B cell (primary cell): ENCODE data around the gene FRS3. TPM values are rescaled to one million over a fixed set of nuclear protein-coding genes. Genes with fewer than 3 reads are reported as not detected.

ENCODE experiments used
- ATAC-seq: fragments of 200-7000 bp; cut with Tn5 transposase; one replicate; pipeline ENCODE4 v1.10.0; 2021; ENCODE audit warnings: low read depth, mild to moderate bottlenecking, moderate number of reproducible peaks, moderate library complexity
- CTCF ChIA-PET: fragments of 350-600 bp; sonication (Branson Sonifier 250); formaldehyde crosslinking; loops from one replicate; lab custom pipeline; 2021; ENCODE audit warnings: antibody characterized with exemption, inconsistent platforms; lab: Charles Lee
- POLR2A ChIA-PET: fragments of 350-600 bp; sonication (Branson Sonifier 250); formaldehyde crosslinking; loops from one replicate; lab custom pipeline; 2021; ENCODE audit warnings: antibody characterized with exemption; lab: Charles Lee
- DNase-seq: peaks from one replicate; pipeline ENCODE4 v3.0.0; 2013
- H2AFZ ChIP-seq: 2 replicates; pipeline ENCODE4 v1.6.1; 2012; ENCODE audit warnings: mild to moderate bottlenecking, low read depth, low read length; ENCODE audit not compliant: insufficient read depth, poor library complexity, severe bottlenecking
- H3K27ac ChIP-seq, 2 donors: 1 replicate in 1 of 2; 2 replicates in 1 of 2; pipeline ENCODE4 v1.5.1; 2012 to 2013; ENCODE audit warnings: low read length in 2 of 2, mild to moderate bottlenecking in 2 of 2, moderate library complexity in 1 of 2
- H3K27me3 ChIP-seq, 4 experiments: fragments of 200-600 bp in 1 of 4; sonication (generic) in 1 of 4; replicated peaks in 1 of 4; 1 replicate in 2 of 4; 2 replicates in 2 of 4; pipeline versions ENCODE4 v1.6.1 to v1.7.0; 2013 to 2016; ENCODE audit warnings: low read length in 3 of 4, mild to moderate bottlenecking in 2 of 4, mixed read lengths in 1 of 4, moderate library complexity in 1 of 4; ENCODE audit not compliant: insufficient read depth in 4 of 4, control insufficient read depth in 3 of 4; ENCODE audit errors: control extremely low read depth in 1 of 4
- H3K36me3 ChIP-seq, 2 experiments: replicated peaks in 1 of 2; 1 replicate in 1 of 2; 2 replicates in 1 of 2; pipeline versions ENCODE4 v1.6.1 to v1.7.1; 2013; ENCODE audit warnings: low read length in 1 of 2; ENCODE audit not compliant: insufficient read depth in 2 of 2, control insufficient read depth in 1 of 2; ENCODE audit errors: control extremely low read depth in 1 of 2, extremely low read depth in 1 of 2
- H3K4me1 ChIP-seq, 2 donors: fragments of 200-600 bp in 1 of 2; sonication (generic) in 1 of 2; 1 replicate in 1 of 2; 2 replicates in 1 of 2; pipeline versions ENCODE4 v1.5.1 to v1.6.1; 2013 to 2017; ENCODE audit warnings: low read length in 2 of 2; ENCODE audit not compliant: control insufficient read depth in 2 of 2, insufficient read depth in 2 of 2
- H3K4me2 ChIP-seq: replicated peaks from 2 replicates; pipeline ENCODE3; 2012; ENCODE audit warnings: mild to moderate bottlenecking, low read depth, low read length; ENCODE audit not compliant: poor library complexity, severe bottlenecking
- H3K4me3 ChIP-seq, 5 experiments: fragments of 200-600 bp in 1 of 5; sonication (generic) in 1 of 5; 1 replicate in 3 of 5; 2 replicates in 2 of 5; pipeline versions ENCODE4 v1.5.1 to v1.7.0; 2011 to 2016; ENCODE audit warnings: low read length in 4 of 5, mild to moderate bottlenecking in 4 of 5, low read depth in 2 of 5, control low read depth in 1 of 5, moderate library complexity in 1 of 5; ENCODE audit not compliant: insufficient read depth in 1 of 5; ENCODE audit errors: control extremely low read depth in 1 of 5, extremely low read depth in 1 of 5
- H3K79me2 ChIP-seq: fragments of 200-600 bp; sonication (generic); one replicate; pipeline ENCODE4 v1.6.0; 2016; ENCODE audit warnings: low read length; ENCODE audit not compliant: control insufficient read depth, insufficient read depth
- H3K9ac ChIP-seq: fragments of 200-600 bp; sonication (generic); 2 replicates; pipeline ENCODE4 v1.6.1; 2017; ENCODE audit warnings: mild to moderate bottlenecking, low read length, moderate library complexity
- H3K9me3 ChIP-seq, 3 donors: one replicate each; pipeline versions ENCODE4 v1.6.1 to v1.7.1; 2013; ENCODE audit warnings: low read length in 2 of 3; ENCODE audit not compliant: control insufficient read depth in 2 of 3, insufficient read depth in 1 of 3; ENCODE audit errors: control extremely low read depth in 1 of 3
- H4K20me1 ChIP-seq: 2 replicates; pipeline ENCODE4 v1.6.0; 2012; ENCODE audit warnings: mild to moderate bottlenecking, low read length; ENCODE audit not compliant: insufficient read depth, control insufficient read depth, poor library complexity, severe bottlenecking
- H3K27ac Mint-ChIP-seq: one replicate; pipeline ENCODE4 v1.8.0; 2021; ENCODE audit warnings: mixed read lengths
- H3K27me3 Mint-ChIP-seq: one replicate; pipeline ENCODE4 v1.8.0; 2021; ENCODE audit warnings: mixed read lengths
- H3K4me1 Mint-ChIP-seq: one replicate; pipeline ENCODE4 v1.8.0; 2021; ENCODE audit warnings: mixed read lengths
- H3K4me3 Mint-ChIP-seq: one replicate; pipeline ENCODE4 v1.8.0; 2021; ENCODE audit warnings: mixed read lengths
- H3K9me3 Mint-ChIP-seq: one replicate; pipeline ENCODE4 v1.8.0; 2022; ENCODE audit warnings: mixed read lengths; ENCODE audit not compliant: insufficient read depth
- CTCF ChIP-seq: fragments of 200-600 bp; IDR thresholded peaks from one replicate; pipeline ENCODE4 v1.8.0; 2022; ENCODE audit warnings: antibody characterized with exemption, mild to moderate bottlenecking
- EZH2 ChIP-seq: IDR thresholded peaks from 2 replicates; pipeline ENCODE4 v1.6.1; 2012; ENCODE audit warnings: borderline replicate concordance, low read depth, mild to moderate bottlenecking, moderate library complexity, low read length; ENCODE audit not compliant: insufficient read depth, poor library complexity, severe bottlenecking
- WGBS: methylation state at CpG from one replicate; pipeline ENCODE4 v1.1.5; 2013; ENCODE audit warnings: missing lambda C conversion rate; ENCODE audit not compliant: insufficient coverage; 5-methylcytosine and 5-hydroxymethylcytosine counted together
- intact Hi-C: fragments of 100-400 bp; cut with micrococcal nuclease; formaldehyde crosslinking; loops from one replicate; pipeline ENCODE4 v1.10.0; 2022
- polyA plus RNA-seq: library from polyadenylated mRNA; depleted of rRNA; stranded (reverse); fragments of >200 nt; gene quantifications from 2 replicates; pipeline ENCODE4 v1.2.3, GENCODE V29; 2012
- total RNA-seq, 2 donors: library from RNA; stranded (reverse); fragments of 120-200 nt in 1 of 2; gene quantifications; 1 replicate in 1 of 2; 2 replicates in 1 of 2; pipeline versions ENCODE4 v1.2.3 to v1.2.4, GENCODE V29; 2013 to 2022

Gene FRS3
- total and polyA plus RNA-seq, 2 donors (not counting 1 experiment from before 2014, with no cell fraction given) = 9.8 to 12.0 TPM

DNA sequence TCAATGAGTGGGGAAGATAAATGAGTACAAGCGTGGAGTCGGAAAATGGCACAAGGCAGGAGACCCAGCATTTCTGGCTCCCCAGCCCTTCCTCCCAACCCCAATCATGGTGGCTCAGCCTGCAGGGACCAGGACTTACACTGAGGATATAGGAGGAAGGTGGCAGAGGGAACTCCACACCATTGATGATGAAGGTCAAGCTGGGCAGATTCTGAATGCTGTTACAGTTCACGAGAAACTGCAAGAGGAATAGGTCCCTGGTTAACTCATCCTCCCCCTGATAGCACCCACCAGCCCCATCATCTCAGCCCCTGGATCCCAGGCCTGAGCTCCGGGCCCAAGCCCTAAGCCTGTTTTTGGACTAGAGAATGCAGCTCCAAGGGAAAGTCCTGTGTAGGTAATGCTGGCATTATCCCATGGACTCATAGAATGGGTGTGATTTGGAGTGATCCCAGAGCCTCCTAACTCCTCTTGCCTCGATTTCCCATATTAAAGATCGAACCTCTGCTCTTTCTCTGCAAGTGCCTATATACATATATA is 42.0 kb downstream of the FRS3 start:
- TF ChIP-seq EZH2 = no peak
- Mint-ChIP-seq H3K4me3 (no peak overlapping the region), H3K4me1 (peaks cover 18% of the 10 kb centered on the region), H3K9me3 (no peaks in the 10 kb centered on the region), H3K27ac (no peak overlapping the region), H3K27me3 (no peaks in the 10 kb centered on the region)
- POLR2A ChIA-PET = no interaction called here
- CTCF ChIA-PET = interaction anchor here (7.9 kb wide), 1 partner anchor 32 kb away, joined by 303 read pairs; no protein-coding TSS in a partner anchor
- 100% methylated on average over 1 of the region's 6 CpGs for WGBS
- ATAC-seq (no peak), DNase-seq (no peak)
- H3K9ac ChIP-seq = no peak overlapping the region
- H3K27me3 ChIP-seq = no peaks in the 10 kb centered on the region
- H3K27ac ChIP-seq = no peak overlapping the region
- no peaks in the 10 kb centered on the region for H3K9me3 ChIP-seq
- no peaks in the 10 kb centered on the region for H4K20me1 ChIP-seq
- intact Hi-C loops = no loop called here
- peaks cover 8 to 19% of the 10 kb centered on the region in 2 donors for H3K4me1 ChIP-seq
- no peaks in the 10 kb centered on the region for H3K36me3 ChIP-seq
- no peak overlapping the region for H3K4me2 ChIP-seq
- H2AFZ ChIP-seq = no peak overlapping the region
- no peak overlapping the region for H3K4me3 ChIP-seq
- peaks cover 12% of the 10 kb centered on the region for H3K79me2 ChIP-seq

GRCh38 chr6:41736800-41737555 is 42.7 kb downstream of the FRS3 start:
- Mint-ChIP-seq H3K27me3 (no peaks in the 10 kb centered on the region), H3K4me1 (peaks cover 21% of the 10 kb centered on the region), H3K4me3 (no peak overlapping the region), H3K27ac (no peak overlapping the region), H3K9me3 (no peaks in the 10 kb centered on the region)
- H4K20me1 ChIP-seq = no peaks in the 10 kb centered on the region
- H2AFZ ChIP-seq = no peak overlapping the region
- TF ChIP-seq EZH2 (no peak), CTCF (no peak)
- no peaks in the 10 kb centered on the region for H3K27me3 ChIP-seq
- H3K27ac ChIP-seq = no peak overlapping the region
- H3K36me3 ChIP-seq = no peaks in the 10 kb centered on the region
- no peak overlapping the region for H3K9ac ChIP-seq
- peaks cover 19% of the 10 kb centered on the region for H3K79me2 ChIP-seq
- ATAC-seq (no peak), DNase-seq (no peak)
- POLR2A ChIA-PET = interaction anchor here (0.7 kb wide), 1 partner anchor 14 kb away, joined by 7 read pairs; no protein-coding TSS in a partner anchor
- H3K9me3 ChIP-seq = no peaks in the 10 kb centered on the region
- H3K4me1 ChIP-seq = peaks cover 10 to 24% of the 10 kb centered on the region in 2 donors
- intact Hi-C loops = no loop called here
- H3K4me3 ChIP-seq = no peak overlapping the region
- 91% methylated on average over 13 of the region's 13 CpGs for WGBS
- no peak overlapping the region for H3K4me2 ChIP-seq
- CTCF ChIA-PET = interaction anchor here (3.2 to 7.9 kb wide), 4 partner anchors 15 to 53 kb away, joined by 17 to 303 read pairs (median 80); partner anchors contain the start of gene TOMM6
